Measurements from ENCODE around the gene ZFP1. TPM values are rescaled to one million over a fixed set of nuclear protein-coding genes. Genes with fewer than 3 reads are reported as not detected.

ZFP1 gene
- polyA plus RNA-seq, 1 of the 3 experiments (the other 2 are of a cell fraction): 3.0 TPM

DNA sequence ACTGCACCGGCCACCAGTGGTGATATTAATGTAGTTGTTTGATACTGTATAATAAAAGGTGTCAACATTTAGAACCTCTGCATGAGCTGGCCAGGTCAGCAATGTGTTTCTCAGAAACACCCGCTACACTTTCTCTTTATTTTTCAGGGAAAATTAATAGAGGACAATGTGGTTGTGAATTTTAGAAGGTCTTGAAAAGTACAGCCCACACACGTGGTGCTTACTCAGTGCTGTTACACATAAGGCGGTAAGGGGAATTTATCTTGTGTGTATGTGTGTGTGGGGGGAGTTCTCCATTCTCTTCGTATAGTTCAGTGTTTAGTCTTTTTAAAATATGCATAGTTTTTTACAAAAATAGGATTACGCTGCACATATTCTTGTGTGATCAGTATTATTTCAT lies 4.4 kb upstream of the ZFP1 start:
- Histone ChIP-seq H3K4me2 (no peak overlapping the region), H3K36me3 (replicated peaks in 1 of 2; ENCODE audit: control insufficient read depth in 1 of 2, insufficient read depth in 2 of 2, low read length in 1 of 2) (no peaks in the 10 kb centered on the region), H3K4me1 (ENCODE audit: control insufficient read depth in 1 of 2, insufficient read depth in 2 of 2, low read depth in 1 of 2, low read length in 1 of 2) (no peaks in the 10 kb centered on the region), H3K27me3 (ENCODE audit: insufficient read depth) (no peaks in the 10 kb centered on the region), H3K9me2 (no peaks in the 10 kb centered on the region), H3F3A (replicated peaks; ENCODE audit: insufficient read depth) (no peaks in the 10 kb centered on the region), H3K9me3 (no peaks in the 10 kb centered on the region), H3K27ac (ENCODE audit: low read depth in 2 of 2, low read length in 1 of 2) (no peak overlapping the region), H3K4me3 (ENCODE audit: low read depth in 2 of 2, low read length in 1 of 2) (no peak overlapping the region), H3K9ac (no peak overlapping the region), H2AFZ (ENCODE audit: low read depth) (no peak overlapping the region), H4K20me1 (ENCODE audit: insufficient read depth) (no peaks in the 10 kb centered on the region), H3K79me2 (ENCODE audit: insufficient read depth) (peaks cover 1% of the 10 kb centered on the region)
- no peak for TF ChIP-seq FOSL2 (IDR thresholded peaks at IDR 0.05; ENCODE audit: borderline replicate concordance, low read depth)
- no peak for TF ChIP-seq RAD21 (IDR thresholded peaks at IDR 0.05; ENCODE audit: low read length)
- TF ChIP-seq EZH2phosphoT487 (IDR thresholded peaks at IDR 0.05; ENCODE audit: borderline replicate concordance, low read depth): no peak
- no peak for TF ChIP-seq MXI1 (IDR thresholded peaks at IDR 0.05; ENCODE audit: low read depth, low read length)
- TF ChIP-seq RCOR1 (IDR thresholded peaks at IDR 0.05; ENCODE audit: low read length): no peak
- no peak for DNase-seq
- 76% methylated on average over 6 of the region's 6 CpGs for WGBS (ENCODE audit: low lambda C conversion rate)
- POLR2A ChIA-PET: interaction anchor here (0.6 kb wide), 1 partner anchor 14 kb away, joined by 4 read pairs; no protein-coding TSS in a partner anchor
- CTCF ChIA-PET: no interaction called here

DNA sequence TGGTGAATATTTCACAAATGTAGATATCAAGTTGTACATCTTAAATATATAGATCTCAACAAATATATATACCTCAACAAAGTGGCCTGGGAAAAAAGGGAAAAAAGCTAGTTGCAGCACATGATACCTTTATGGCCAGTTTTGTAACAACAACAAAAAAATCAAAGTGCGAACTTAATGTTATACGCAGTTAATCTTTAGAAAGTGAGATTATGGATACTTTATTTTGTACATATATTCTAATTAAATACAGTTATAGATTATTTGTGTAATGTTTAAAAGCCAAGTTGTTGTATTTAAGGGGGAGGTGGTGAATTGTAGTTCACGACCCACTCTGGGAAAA lies 385 bp upstream of the ZFP1 start:
- Histone ChIP-seq H3K27ac (ENCODE audit: low read depth in 2 of 2, low read length in 1 of 2) (no peak overlapping the region), H3K4me2 (peak overlapping the region; percentile 89; the same call in 1 of the 2 replicates), H3K36me3 (replicated peaks in 1 of 2; ENCODE audit: control insufficient read depth in 1 of 2, insufficient read depth in 2 of 2, low read length in 1 of 2) (peaks cover 0 to 27% of the 10 kb centered on the region in 2 experiments), H3K27me3 (ENCODE audit: insufficient read depth) (no peaks in the 10 kb centered on the region), H2AFZ (ENCODE audit: low read depth) (peak overlapping the region; percentile 90), H3K4me3 (ENCODE audit: low read depth in 2 of 2, low read length in 1 of 2) (peak overlapping the region; percentile 83 to 90; a peak in 3 of 4 replicates), H3K9me3 (peaks cover 19% of the 10 kb centered on the region), H3K9me2 (no peaks in the 10 kb centered on the region), H3F3A (replicated peaks; ENCODE audit: insufficient read depth) (no peaks in the 10 kb centered on the region), H3K4me1 (ENCODE audit: control insufficient read depth in 1 of 2, insufficient read depth in 2 of 2, low read depth in 1 of 2, low read length in 1 of 2) (no peaks in the 10 kb centered on the region), H3K9ac (peak overlapping the region; percentile 97; the same call in 1 of the 2 replicates), H4K20me1 (ENCODE audit: insufficient read depth) (no peaks in the 10 kb centered on the region), H3K79me2 (ENCODE audit: insufficient read depth) (peaks cover 41% of the 10 kb centered on the region)
- DNase-seq: no peak
- 61% methylated on average over 3 of the region's 3 CpGs for WGBS (ENCODE audit: low lambda C conversion rate)
- TF ChIP-seq, protein P1, sequence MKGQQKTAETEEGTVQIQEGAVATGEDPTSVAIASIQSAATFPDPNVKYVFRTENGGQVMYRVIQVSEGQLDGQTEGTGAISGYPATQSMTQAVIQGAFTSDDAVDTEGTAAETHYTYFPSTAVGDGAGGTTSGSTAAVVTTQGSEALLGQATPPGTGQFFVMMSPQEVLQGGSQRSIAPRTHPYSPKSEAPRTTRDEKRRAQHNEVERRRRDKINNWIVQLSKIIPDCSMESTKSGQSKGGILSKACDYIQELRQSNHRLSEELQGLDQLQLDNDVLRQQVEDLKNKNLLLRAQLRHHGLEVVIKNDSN (IDR thresholded peaks at IDR 0.05; ENCODE audit: borderline replicate concordance, low read depth): no peak
- no peak for TF ChIP-seq NRF1 (IDR thresholded peaks at IDR 0.05; ENCODE audit: low read depth, low read length)
- no peak for TF ChIP-seq RXRA (IDR thresholded peaks at IDR 0.05; ENCODE audit: borderline replicate concordance, low read depth)
- no peak for TF ChIP-seq CTCF (IDR thresholded peaks at IDR 0.05)
- TF ChIP-seq, protein P2, sequence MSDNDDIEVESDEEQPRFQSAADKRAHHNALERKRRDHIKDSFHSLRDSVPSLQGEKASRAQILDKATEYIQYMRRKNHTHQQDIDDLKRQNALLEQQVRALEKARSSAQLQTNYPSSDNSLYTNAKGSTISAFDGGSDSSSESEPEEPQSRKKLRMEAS (IDR thresholded peaks at IDR 0.05; ENCODE audit: low read depth): no peak
- CTCF ChIA-PET: interaction anchor here (1.1 to 1.6 kb wide), 2 partner anchors 37 to 51 kb away, joined by 4 read pairs; no protein-coding TSS in a partner anchor
- POLR2A ChIA-PET: no interaction called here

Data from SK-N-SH (cell line).